Effector memory CD4-positive, alpha-beta T cell (primary cell): Measurements from ENCODE around the gene HOOK1.
"Not testable (repeated sequence)": the region's sequence is repeated elsewhere in the genome, so short reads cannot be mapped to it uniquely, and the experiment has no call there.

ENCODE experiments used
- DNase-seq, 3 donors: peaks; one replicate each; pipeline ENCODE4 v3.0.0-alpha.2; 2020
- H3K27ac ChIP-seq: 2 replicates; pipeline ENCODE4 v1.7.0; 2013; ENCODE audit warnings: mild to moderate bottlenecking, low read length, moderate library complexity; ENCODE audit not compliant: insufficient read depth, poor library complexity, severe bottlenecking
- H3K27me3 ChIP-seq: replicated peaks from 2 replicates; pipeline ENCODE4 v1.7.0; 2013; ENCODE audit warnings: mild to moderate bottlenecking, low read length; ENCODE audit not compliant: insufficient read depth, control insufficient read depth, poor library complexity, severe bottlenecking
- H3K36me3 ChIP-seq: 2 replicates; pipeline ENCODE4 v1.7.0; 2013; ENCODE audit warnings: mild to moderate bottlenecking, low read length, moderate library complexity; ENCODE audit not compliant: control insufficient read depth, insufficient read depth
- H3K4me1 ChIP-seq: 2 replicates; pipeline ENCODE4 v1.7.0; 2013; ENCODE audit warnings: low read length, mild to moderate bottlenecking; ENCODE audit not compliant: control insufficient read depth, insufficient read depth, poor library complexity, severe bottlenecking
- H3K4me3 ChIP-seq: 2 replicates; pipeline ENCODE4 v1.7.0; 2013; ENCODE audit warnings: low read length, low read depth, mild to moderate bottlenecking; ENCODE audit not compliant: insufficient read depth, poor library complexity, severe bottlenecking
- H3K9me3 ChIP-seq: 2 replicates; pipeline ENCODE4 v1.7.0; 2013; ENCODE audit warnings: mild to moderate bottlenecking, low read length, moderate library complexity; ENCODE audit not compliant: control insufficient read depth

HOOK1 gene

GRCh38 chr1:59846209-59846894 is 31.6 kb downstream of the HOOK1 start:
- DNase-seq: no peak
- Histone ChIP-seq H3K4me3 (no peak overlapping the region), H3K9me3 (no peaks in the 10 kb centered on the region), H3K4me1 (no peaks in the 10 kb centered on the region), H3K36me3 (peaks cover 13% of the 10 kb centered on the region), H3K27me3 (no peaks in the 10 kb centered on the region), H3K27ac (no peak overlapping the region)

GRCh38 chr1:59846895-59847282 is 32.1 kb downstream of the HOOK1 start:
- no peak for DNase-seq

GRCh38 chr1:59852117-59852516 is 37.4 kb downstream of the HOOK1 start:
- DNase-seq: no peak
- no peaks in the 10 kb centered on the region for H3K27me3 ChIP-seq
- no peaks in the 10 kb centered on the region for H3K9me3 ChIP-seq
- H3K27ac ChIP-seq: no peak overlapping the region
- H3K4me3 ChIP-seq: no peak overlapping the region
- H3K4me1 ChIP-seq: no peaks in the 10 kb centered on the region
- peaks cover 4% of the 10 kb centered on the region for H3K36me3 ChIP-seq

More at GRCh38 chr1:59846895-59847282, 32.1 kb downstream of the HOOK1 start:
- Histone ChIP-seq H3K4me1 (no peaks in the 10 kb centered on the region), H3K9me3 (no peaks in the 10 kb centered on the region), H3K27ac (no peak overlapping the region), H3K4me3 (no peak overlapping the region), H3K27me3 (no peaks in the 10 kb centered on the region), H3K36me3 (peaks cover 9% of the 10 kb centered on the region)

GRCh38 chr1:59855297-59855696 is 40.5 kb downstream of the HOOK1 start:
- H3K27me3 ChIP-seq, H3K4me3 ChIP-seq, DNase-seq, H3K27ac ChIP-seq, H3K4me1 ChIP-seq, H3K9me3 ChIP-seq, H3K36me3 ChIP-seq: not testable (repeated sequence)

GRCh38 chr1:59856725-59857338 is 42.1 kb downstream of the HOOK1 start:
- no peaks in the 10 kb centered on the region for H3K36me3 ChIP-seq
- H3K9me3 ChIP-seq: no peaks in the 10 kb centered on the region
- no peaks in the 10 kb centered on the region for H3K4me1 ChIP-seq
- H3K27ac ChIP-seq: no peak overlapping the region
- no peak overlapping the region for H3K4me3 ChIP-seq
- DNase-seq: no peak
- no peaks in the 10 kb centered on the region for H3K27me3 ChIP-seq

- Histone ChIP-seq H3K36me3 (no peaks in the 10 kb centered on the region), H3K27me3 (no peaks in the 10 kb centered on the region), H3K27ac (no peak overlapping the region), H3K9me3 (no peaks in the 10 kb centered on the region), H3K4me3 (no peak overlapping the region), H3K4me1 (no peaks in the 10 kb centered on the region)
- no peak for DNase-seq
Measured at GRCh38 chr1:59857679-59858354, 43.1 kb downstream of the HOOK1 start.

GRCh38 chr1:59866462-59866861 is 51.7 kb downstream of the HOOK1 start:
- no peaks in the 10 kb centered on the region for H3K27me3 ChIP-seq
- H3K4me1 ChIP-seq: no peaks in the 10 kb centered on the region
- DNase-seq: no peak

GRCh38 chr1:59871746-59872145 is 57.0 kb downstream of the HOOK1 start:
- Histone ChIP-seq H3K4me3 (no peak overlapping the region), H3K36me3 (peaks cover 18% of the 10 kb centered on the region), H3K27ac (no peak overlapping the region), H3K4me1 (no peaks in the 10 kb centered on the region), H3K9me3 (no peaks in the 10 kb centered on the region), H3K27me3 (no peaks in the 10 kb centered on the region)
- DNase-seq: no peak

More at GRCh38 chr1:59866462-59866861, 51.7 kb downstream of the HOOK1 start:
- H3K4me3 ChIP-seq: no peak overlapping the region
- H3K27ac ChIP-seq: no peak overlapping the region
- no peaks in the 10 kb centered on the region for H3K9me3 ChIP-seq
- peaks cover 21% of the 10 kb centered on the region for H3K36me3 ChIP-seq

- Histone ChIP-seq H3K4me1 (no peaks in the 10 kb centered on the region), H3K4me3 (no peak overlapping the region), H3K9me3 (no peaks in the 10 kb centered on the region), H3K36me3 (peaks cover 4% of the 10 kb centered on the region), H3K27ac (no peak overlapping the region), H3K27me3 (no peaks in the 10 kb centered on the region)
- DNase-seq: no peak
Measured at GRCh38 chr1:59877108-59877682, 62.4 kb downstream of the HOOK1 start.

GRCh38 chr1:59878370-59878769 is 63.6 kb downstream of the HOOK1 start:
- Histone ChIP-seq H3K9me3 (no peaks in the 10 kb centered on the region), H3K27me3 (no peaks in the 10 kb centered on the region), H3K36me3 (no peaks in the 10 kb centered on the region), H3K4me1 (no peaks in the 10 kb centered on the region), H3K27ac (no peak overlapping the region), H3K4me3 (no peak overlapping the region)
- no peak for DNase-seq
